ENCODE measurements around the gene NBPF4.
"Not testable (repeated sequence)": the region's sequence is repeated elsewhere in the genome, so short reads cannot be mapped to it uniquely, and the experiment has no call there.

NBPF4 gene, protein sequence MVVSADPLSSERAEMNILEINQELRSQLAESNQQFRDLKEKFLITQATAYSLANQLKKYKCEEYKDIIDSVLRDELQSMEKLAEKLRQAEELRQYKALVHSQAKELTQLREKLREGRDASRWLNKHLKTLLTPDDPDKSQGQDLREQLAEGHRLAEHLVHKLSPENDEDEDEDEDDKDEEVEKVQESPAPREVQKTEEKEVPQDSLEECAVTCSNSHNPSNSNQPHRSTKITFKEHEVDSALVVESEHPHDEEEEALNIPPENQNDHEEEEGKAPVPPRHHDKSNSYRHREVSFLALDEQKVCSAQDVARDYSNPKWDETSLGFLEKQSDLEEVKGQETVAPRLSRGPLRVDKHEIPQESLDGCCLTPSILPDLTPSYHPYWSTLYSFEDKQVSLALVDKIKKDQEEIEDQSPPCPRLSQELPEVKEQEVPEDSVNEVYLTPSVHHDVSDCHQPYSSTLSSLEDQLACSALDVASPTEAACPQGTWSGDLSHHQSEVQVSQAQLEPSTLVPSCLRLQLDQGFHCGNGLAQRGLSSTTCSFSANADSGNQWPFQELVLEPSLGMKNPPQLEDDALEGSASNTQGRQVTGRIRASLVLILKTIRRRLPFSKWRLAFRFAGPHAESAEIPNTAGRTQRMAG

DNA sequence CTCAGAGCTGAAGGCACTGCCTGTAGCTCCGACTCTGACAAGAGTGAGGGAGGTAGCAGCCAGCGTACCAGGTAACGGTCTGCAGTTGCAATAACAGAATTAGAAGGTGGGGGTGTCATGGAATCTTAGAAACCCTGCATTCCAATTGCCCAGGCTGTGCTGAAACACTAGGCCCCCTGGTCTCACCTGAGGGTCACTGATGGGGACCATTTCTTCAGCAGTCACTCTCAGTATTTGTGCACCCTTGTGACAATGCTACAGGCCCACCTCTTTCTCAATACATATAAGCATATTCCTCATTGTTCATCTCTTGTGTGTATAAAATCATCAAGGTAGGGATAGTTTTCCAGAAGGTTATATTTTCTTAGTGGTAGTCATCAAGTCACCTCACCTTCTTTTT lies at the start of gene NBPF4:
Gene NBPF4 (minus strand): TSS at position 101 of the 400 bp plus-strand sequence. CDS start 315 bp downstream, outside the sequence.
- DNase-seq (ENCODE audit: low spot score), result not testable (repeated sequence)

DNA sequence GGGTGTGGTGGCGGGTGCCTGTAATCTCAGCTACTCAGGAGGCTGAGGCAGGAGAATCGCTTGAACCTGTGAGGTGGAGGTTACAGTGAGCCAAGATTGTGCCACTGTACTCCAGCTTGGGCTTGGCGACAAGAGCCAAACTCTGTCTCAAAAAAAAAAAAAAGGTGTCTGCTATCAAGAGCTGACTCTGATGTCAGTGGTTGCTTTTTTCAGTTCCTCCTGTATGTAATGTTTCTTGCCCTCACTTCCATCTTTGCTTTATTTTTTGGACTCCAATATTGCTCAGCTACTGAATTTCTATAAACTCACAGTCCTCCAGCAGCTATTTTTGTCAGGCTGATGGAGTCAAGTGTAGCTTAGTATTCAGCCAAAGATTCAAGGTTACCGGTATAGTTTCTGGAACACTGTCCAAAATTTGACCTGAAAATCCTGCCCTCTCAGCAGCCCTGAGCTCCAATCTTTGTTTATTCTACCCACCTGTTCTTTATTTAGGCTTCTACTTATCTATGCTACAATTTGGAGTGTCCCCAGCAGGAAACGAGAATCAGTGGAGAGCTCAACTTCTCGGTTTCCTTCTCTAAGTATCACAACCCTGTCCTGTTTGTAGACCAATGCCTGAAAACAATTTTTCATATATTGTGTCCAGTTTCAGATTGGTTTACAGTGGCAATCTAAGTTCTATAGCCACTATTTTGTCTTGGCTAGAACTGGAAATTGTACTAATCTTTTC lies 38.8 kb upstream of the NBPF4 start:
- not testable (repeated sequence) for DNase-seq (ENCODE audit: low spot score)

DNA sequence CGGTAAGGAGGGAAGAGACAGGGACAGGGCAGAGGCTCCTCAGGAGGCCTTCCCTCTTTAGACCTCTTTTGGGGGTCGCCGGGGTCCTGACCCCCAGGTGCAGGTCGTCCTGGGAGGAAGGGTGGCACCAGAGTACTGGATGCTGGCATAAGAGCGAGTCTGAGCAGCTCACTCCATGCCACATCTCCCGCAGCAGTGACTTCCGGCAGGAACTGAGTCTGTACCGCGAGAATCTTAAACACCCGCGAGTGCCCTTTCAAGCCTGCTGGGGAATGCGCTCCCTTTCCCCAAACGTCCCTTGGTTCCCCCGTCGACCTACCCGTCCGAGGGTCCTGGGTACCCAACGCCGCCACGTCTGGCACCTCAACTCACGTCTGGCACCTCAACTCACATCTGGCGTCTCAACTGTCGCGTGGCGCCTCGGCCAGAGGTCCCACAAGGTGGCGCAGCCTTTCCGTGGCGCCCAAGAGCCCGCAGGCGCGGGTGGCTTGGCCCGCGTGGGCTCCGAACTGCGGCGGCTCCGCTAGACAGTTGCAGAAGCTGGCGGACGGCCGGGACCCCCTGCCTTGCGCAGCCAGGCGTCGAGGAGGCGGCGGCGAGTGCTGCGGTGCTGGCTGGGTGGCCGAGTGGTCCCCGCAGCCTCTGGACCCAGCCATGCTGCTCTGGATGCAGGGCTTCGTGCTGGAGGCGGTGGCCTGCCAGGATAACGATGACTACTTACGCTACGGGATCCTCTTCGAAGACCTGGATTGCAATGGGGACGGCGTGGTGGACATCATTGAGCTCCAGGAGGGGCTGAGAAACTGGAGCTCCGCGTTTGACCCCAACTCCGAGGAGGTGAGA lies 28.8 kb upstream of the NBPF4 start:
- DNase-seq (ENCODE audit: low spot score), result not testable (repeated sequence)

DNA sequence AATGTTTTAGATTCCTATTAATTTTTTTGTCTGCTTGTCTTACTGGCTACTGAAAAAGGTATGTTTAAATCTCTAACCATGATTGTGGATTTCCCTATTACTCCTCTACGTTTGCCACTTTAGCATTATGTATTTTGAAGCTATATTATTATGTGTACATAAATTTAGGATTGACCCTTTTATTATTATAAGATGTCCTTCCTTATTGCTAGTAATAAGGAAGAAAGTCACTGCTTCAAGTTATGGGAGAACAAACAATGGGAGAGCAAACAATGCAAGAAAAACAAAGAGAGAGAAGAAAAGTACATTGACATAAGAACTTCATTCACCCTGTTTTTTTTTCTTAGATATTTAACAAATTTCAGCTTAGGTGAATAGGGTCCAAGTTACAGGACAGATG lies 23.2 kb upstream of the NBPF4 start:
- not testable (repeated sequence) for DNase-seq (ENCODE audit: low spot score)

DNA sequence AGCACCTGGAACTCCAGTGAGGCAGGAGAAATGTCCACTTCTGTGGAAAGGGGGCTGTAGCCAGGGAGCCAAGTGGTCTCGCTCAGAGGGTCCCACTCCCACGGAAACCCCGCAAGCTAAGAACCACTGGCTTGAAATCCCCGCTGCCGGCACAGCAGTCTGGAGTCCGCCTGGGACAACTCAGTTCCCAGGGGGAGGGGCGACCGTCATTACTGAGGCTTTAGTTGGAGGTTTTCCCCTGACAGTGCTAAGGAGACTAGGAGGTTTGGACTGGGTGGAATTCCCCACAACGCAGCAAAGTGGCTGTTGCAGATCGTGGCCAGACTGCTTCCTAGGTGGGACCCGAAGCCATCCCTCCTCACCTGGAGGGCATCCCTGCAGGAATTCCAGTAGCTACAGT lies 18.1 kb upstream of the NBPF4 start:
- not testable (repeated sequence) for DNase-seq (ENCODE audit: low spot score)

DNA sequence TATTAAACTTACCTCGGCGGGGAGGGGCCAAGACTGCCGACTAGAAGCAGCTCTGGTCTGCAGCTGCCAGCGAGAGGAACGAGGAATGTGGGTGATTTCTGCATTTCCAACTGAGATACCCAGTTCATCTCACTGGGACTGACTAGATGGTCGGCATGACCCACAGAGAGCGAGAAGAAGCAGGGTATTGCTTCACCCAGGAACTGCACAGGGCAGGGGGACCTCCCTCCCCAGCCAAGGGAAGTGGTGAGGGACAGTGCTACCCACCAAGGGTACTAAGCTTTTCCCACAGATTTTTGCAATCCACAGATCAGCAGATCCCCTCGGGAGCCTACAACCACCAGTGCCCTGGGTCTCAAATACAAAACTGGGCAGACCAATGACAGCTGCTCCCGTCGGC lies 17.6 kb upstream of the NBPF4 start:
- not testable (repeated sequence) for DNase-seq (ENCODE audit: low spot score)

DNA sequence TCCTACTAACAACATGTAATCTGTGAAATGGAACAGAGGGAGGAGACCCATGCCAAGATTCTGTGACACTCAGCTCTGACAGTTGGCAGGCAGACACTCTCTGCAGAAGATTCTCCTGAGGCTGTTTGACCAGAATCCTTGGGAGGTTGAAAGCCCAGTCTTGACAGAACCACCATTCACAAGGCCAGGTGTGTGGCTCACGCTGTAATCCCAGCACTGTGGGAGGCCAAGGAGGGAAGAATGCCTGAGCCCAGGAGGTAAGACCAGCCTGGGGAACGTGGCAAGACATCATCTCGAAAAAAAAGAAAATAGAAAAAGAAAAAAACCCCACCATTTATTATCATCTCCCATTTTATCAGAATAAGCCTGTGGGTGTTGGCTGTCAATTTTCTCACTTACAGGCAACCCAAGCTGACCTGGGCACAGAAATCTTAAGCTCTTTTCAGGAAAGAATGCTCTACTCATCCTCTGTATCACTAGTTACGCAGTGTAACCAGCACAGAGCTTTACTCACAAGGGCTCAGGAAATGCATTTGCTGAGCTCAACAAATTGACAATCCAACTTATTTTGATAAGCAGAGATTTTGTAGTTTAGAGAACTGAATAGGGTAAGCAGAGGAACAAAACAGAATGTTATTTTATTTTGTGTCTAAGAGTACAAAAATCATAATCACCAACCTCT lies 16.8 kb upstream of the NBPF4 start:
- not testable (repeated sequence) for DNase-seq (ENCODE audit: low spot score)

DNA sequence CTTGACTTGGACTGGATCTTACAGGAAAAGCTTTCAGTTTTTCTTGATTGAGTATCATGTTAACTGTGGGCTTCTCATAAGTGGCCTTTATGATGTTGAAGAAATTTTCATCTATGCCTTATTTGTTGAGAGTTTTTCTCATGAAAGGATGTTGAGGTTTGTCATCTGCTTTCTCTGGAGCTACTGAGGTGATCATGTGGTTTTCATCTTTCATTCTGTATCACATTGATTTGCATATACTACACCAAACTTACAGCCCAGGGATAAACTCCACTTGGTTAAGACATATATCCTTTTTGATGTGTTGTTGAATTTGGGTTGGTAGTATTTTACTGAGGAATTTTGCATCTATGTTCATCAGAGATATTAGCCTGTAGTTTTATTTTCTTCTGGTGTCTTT lies 11.6 kb upstream of the NBPF4 start:
- DNase-seq (ENCODE audit: low spot score), result not testable (repeated sequence)

DNA sequence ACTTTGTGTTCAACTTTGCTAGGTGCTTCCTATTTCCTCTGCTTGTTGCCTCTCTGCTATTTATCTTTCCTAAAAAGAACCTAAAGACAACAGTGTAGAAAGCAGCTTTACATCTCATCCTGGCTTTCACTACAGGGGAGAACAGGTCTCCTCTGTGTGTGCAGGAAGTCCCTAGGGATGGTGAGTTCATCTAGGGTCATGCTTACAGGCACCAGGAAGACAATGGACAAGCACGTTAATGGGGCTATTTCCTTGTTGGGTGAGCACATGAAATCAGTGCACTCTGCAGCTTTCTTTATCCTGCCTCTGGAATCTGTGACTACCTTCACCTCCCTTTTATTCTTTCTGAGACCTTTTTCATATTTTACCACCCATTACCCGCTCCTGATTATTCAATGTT lies 4.5 kb downstream of the NBPF4 start:
- DNase-seq (ENCODE audit: low spot score), result not testable (repeated sequence)

DNA sequence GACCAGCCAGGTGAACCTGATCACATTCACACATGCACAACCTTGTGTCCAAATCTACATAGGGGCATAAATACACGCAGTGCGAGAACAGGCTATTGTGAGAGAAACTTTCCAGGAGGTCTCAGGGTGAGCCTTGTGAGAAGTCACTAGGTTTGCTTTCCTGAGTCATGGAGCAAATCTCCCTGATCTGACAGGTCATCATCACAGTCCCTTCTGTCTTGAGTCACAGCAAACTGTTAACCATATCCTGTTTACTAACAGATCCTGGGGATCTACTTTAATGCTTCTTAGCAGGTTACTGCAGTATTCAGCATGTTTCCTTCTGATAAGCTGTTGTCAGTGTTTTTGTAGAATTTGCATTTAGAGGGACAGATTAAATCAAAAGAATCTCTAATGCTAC lies 8.6 kb downstream of the NBPF4 start:
- not testable (repeated sequence) for DNase-seq (ENCODE audit: low spot score)

DNA sequence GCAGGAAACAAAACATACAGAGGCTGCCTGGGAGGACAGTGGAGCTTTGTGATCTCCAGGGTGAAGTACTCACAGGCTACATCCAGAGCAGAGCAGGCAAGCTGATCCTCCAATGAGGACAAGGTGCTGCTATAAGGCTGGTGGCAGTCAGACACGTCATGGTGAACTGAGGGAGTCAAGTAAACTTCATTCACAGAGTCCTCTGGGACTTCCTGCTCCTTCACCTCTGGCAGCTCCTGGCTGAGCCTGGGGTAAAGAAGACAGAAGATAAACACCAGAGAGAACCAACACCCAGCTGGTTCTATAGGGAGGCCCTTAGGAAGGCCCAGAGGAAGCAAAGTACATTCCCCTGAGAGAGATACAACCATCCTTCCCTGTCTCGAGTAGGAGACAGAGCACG lies 11.7 kb downstream of the NBPF4 start:
- DNase-seq (ENCODE audit: low spot score), result not testable (repeated sequence)

DNA sequence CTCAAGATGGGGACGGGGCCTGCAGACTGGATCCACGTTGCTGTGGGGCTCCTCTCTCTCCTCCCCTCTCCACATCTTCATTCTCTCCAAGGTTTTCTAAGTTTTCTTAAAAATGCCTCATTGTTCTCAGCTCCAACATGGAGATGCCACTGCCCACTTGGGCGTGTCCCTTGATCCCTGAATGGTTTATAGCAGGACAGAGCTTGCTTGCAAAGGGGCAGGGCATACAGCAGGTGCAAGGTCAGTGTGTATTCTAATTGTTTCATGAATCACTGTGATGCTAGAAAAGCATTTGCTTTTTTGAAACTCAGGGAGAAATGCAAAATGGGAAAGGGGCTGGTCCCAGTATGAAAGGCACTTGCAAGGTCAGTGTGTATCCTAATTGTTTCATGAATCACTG lies 13.9 kb downstream of the NBPF4 start:
- not testable (repeated sequence) for DNase-seq (ENCODE audit: low spot score)

DNA sequence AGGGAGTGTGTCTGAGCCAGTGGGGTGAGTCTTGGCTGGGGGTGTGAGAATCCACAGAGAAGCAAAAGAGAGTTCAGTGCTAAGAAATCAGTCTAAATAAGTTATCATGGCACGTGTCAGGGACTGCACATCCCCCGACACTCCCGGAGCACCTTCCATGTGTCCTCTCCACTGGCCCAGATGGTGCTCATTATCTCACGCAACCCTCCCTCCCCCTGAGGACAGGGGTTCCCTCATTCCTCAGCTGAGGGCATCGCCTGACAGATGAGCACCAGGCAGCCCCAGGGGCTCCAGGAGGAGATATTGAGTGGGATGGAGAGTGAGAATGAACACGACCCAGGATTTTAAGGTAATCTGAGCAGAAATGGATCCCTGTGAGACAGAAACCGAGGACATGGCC lies 16.1 kb downstream of the NBPF4 start:
- DNase-seq (ENCODE audit: low spot score), result not testable (repeated sequence)

DNA sequence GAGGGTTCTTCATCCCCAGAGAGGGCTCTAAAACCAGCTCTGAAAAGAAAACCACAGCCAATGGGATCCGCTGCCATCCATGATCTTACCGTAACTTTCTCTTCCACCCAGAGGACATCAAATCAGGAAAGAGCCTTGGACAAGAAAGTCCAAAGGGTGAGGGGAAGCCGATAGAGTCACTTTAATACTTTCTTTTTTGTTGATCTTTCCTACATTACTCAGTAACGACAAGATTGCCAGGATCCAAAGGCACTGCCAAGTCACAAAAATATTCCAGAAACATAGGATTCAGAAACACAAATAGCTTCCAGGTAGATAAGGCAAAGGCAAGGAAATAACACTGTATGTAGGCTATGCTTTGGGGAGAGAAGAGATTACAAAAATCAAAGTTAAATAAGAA lies 17.0 kb downstream of the NBPF4 start:
- DNase-seq (ENCODE audit: low spot score), result not testable (repeated sequence)

DNA sequence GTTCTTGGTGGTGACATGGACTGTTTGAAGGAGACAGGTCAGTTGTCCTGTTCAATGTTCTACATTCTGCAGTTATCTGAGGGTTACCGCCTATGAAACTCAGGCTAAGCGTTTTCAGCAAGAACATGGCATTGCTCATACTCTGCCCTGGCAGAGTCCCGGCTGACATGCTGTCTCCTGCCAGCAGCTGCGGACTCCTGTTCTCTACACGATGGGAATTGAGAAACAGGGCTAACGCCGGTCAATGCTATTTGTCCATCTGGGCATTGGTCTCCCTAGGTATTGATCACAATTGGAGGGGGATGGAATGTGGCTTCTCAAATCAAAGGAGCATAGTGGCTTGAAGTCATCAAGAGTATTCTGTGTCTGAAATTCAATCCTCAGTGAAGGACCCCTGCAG lies 20.6 kb downstream of the NBPF4 start:
- DNase-seq (ENCODE audit: low spot score), result not testable (repeated sequence)

DNA sequence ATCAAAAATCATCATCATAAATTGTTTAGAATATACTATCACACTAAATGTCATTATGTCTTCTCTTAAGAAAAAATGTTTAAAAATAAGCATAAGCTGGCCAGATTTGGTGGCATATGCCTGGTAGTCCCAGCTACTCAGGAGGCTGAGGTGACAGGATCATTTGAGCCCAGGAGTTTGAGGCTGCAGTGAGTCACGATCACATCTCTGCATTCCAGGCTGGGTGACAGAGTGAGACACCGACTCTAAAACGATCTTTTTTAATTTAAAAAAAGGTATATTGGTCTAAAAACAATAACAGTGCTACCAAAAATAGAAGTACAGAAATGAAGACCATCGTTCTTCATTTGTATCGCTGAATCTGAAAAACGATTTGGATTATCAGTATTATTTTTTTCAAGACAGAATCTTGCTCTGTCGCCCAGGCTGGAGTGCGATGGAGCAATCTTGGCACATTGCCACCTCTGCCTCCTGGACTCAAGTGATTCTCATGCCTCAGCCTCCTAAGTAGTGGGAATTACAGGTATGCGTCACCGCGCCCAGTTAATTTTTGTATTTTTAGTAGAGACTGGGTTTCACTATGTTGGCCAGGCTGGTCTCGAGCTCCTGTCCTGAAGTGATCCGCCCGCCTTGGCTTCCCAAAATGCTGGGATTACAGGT lies 26.2 kb downstream of the NBPF4 start:
- not testable (repeated sequence) for DNase-seq (ENCODE audit: low spot score)

DNA sequence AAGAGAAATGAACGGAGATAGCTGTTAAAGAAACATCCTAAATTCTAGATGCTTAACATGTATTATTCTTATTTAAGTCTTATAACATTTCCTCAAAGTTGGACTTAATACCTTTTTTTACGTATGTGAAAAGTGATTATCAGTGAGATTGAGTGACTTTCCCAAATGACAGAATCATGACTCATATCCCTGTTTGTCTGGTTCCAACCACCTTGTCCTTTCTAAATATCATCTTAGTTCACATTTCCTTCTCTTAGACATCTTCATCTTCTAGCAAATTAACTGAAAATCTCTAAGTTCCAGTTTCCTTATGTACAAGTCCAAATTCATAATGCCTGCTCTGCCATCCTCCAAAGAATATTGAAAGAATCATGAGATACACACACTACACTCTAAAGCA lies 26.9 kb downstream of the NBPF4 start:
- not testable (repeated sequence) for DNase-seq (ENCODE audit: low spot score)

DNA sequence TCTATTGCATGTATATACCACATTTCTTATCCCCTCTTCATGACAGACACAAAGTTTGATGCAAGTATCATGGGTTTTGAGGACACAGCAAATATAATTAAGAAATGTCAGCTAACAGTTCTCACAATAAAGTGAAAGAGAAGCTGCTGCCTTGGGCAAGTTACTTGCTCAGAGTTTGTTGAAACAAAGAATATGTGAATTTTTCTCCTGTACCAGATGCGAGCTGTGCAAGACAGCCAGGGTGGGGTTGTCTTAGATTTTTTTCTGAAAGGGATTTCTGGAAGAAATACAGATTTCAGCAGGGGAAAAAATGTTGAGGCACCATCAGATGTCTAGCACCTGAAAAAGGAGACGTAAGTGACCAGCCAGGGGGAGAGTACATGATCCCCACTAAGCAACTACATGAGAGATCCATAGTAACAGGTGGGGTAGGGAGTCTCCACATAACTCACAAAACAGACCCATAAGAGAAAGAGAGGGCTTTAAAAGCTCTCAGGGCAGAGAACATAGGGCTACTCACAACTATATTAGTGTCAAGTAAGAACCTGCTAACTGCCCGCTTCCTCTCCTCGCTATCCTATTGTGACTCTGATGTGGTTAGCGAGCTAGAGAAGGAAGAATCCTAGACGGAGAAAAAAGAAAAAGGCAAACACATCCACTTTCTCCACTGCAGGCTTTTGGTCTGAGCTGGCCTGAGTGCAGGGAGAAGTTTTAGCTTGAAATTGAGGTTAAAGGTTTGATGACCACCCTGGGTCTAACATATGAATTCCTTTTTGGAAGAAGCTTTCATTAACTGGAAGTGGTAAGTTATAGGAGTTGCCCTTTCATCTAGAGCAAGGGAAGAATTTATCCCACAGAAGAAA lies 27.6 kb downstream of the NBPF4 start:
- DNase-seq (ENCODE audit: low spot score), result not testable (repeated sequence)

DNA sequence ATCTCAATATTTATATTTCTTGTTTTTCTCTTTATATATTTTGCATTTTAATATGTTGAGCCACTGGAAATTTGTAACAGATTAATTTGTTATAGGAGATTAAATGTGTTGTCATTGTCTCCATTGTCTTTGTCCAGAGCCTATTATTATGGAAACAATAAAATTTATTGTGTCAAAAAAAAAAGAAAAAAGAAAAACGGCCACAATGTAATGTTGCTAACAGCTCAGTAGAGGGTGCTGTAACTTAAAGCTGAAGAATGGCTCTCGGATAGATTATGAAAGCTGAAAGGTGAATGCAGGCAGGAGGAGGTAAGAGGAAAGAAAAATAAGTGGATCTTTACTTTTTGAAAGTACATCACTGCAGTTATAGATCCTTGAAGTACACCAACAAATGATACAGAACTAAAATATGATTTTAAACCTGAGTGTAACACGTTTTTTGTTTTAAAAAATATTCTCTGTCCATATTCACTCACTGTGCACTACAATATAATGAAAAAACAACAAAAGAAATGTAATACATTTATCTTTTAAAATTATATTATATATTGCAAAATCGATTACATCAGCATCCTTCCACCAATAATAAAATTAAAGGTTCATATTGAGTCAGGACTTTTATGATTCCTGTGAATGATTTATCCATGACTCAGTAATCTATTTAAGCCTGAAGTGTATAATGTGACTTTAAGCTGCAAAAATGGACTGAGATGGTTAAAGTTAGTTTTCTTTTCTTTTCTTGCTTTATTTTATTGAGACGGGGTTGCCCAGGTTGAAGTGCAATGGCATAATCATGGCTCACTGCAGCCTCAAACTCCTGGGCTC lies 29.0 kb downstream of the NBPF4 start:
- DNase-seq (ENCODE audit: low spot score), result not testable (repeated sequence)

Data from CD4-positive, alpha-beta T cell treated with Interleukin-6 at 100 ng/mL for 8 hours (primary cell).